Endodermal cell (in vitro differentiated cells): Measurements from ENCODE around the gene ZSWIM6. TPM values are rescaled to one million over a fixed set of nuclear protein-coding genes. Genes with fewer than 3 reads are reported as not detected.

ENCODE experiments used
- DNase-seq: peaks from one replicate; pipeline ENCODE4 v3.0.0-alpha.2; 2017
- H3K27ac ChIP-seq: 2 replicates; pipeline ENCODE4 v1.5.1; 2013; ENCODE audit warnings: mild to moderate bottlenecking, low read depth, low read length, moderate library complexity
- H3K27me3 ChIP-seq: 2 replicates; pipeline ENCODE4 v1.6.1; 2013; ENCODE audit warnings: mild to moderate bottlenecking, low read length, moderate library complexity; ENCODE audit not compliant: insufficient read depth, control insufficient read depth, poor library complexity, severe bottlenecking
- H3K36me3 ChIP-seq: 2 replicates; pipeline ENCODE4 v1.7.0; 2013; ENCODE audit warnings: mild to moderate bottlenecking, low read length, moderate library complexity; ENCODE audit not compliant: control insufficient read depth, insufficient read depth
- H3K4me1 ChIP-seq: one replicate; pipeline ENCODE4 v1.7.0; 2013; ENCODE audit warnings: low read length; ENCODE audit not compliant: control insufficient read depth, insufficient read depth
- H3K4me3 ChIP-seq: 2 replicates; pipeline ENCODE4 v1.5.1; 2013; ENCODE audit warnings: mild to moderate bottlenecking, low read length, moderate library complexity
- H3K9ac ChIP-seq: 2 replicates; pipeline ENCODE4 v1.6.1; 2013; ENCODE audit warnings: mild to moderate bottlenecking, low read length, moderate library complexity; ENCODE audit not compliant: poor library complexity, severe bottlenecking; ENCODE audit errors: extremely low read depth
- H3K9me3 ChIP-seq: 2 replicates; pipeline ENCODE4 v1.6.1; 2013; ENCODE audit warnings: mild to moderate bottlenecking, low read length, moderate library complexity; ENCODE audit not compliant: control insufficient read depth
- H3K27ac Mint-ChIP-seq: 2 replicates; pipeline ENCODE4 v1.8.0; 2020; ENCODE audit warnings: mixed read lengths
- H3K27me3 Mint-ChIP-seq: 2 replicates; pipeline ENCODE4 v1.8.0; 2021; ENCODE audit warnings: mild to moderate bottlenecking, mixed read lengths; ENCODE audit not compliant: insufficient read depth
- H3K36me3 Mint-ChIP-seq: 2 replicates; pipeline ENCODE4 v1.8.0; 2020; ENCODE audit warnings: low read depth, mixed read lengths
- H3K4me1 Mint-ChIP-seq: 2 replicates; pipeline ENCODE4 v1.8.0; 2020; ENCODE audit warnings: mixed read lengths
- H3K4me3 Mint-ChIP-seq: 2 replicates; pipeline ENCODE4 v1.8.0; 2020; ENCODE audit warnings: mild to moderate bottlenecking, moderate library complexity, mixed read lengths
- H3K9me3 Mint-ChIP-seq: 2 replicates; pipeline ENCODE4 v1.8.0; 2020; ENCODE audit warnings: mild to moderate bottlenecking, mixed read lengths
- WGBS, 2 experiments: methylation state at CpG; one replicate each; pipeline versions ENCODE4 v1.1.5 to v1.1.7; 2013; ENCODE audit warnings: missing lambda C conversion rate in 2 of 2, mixed read lengths in 1 of 2; ENCODE audit not compliant: insufficient coverage in 1 of 2, insufficient read length in 1 of 2; 5-methylcytosine and 5-hydroxymethylcytosine counted together
- total RNA-seq, 2 donors: library from RNA; stranded (reverse); fragmentation: NEBNext Ultra II Directional in 1 of 2; extraction: Animal tissue kit (Norgen Biotek cat#: 25700) in 1 of 2; gene quantifications; 2 replicates in 1 of 2; 3 replicates in 1 of 2; pipeline ENCODE4 v1.2.1, GENCODE V29; 2021
- TF ChIP-seq, protein P1 (sequence below): fragments of 200-600 bp; sonication (generic); conservative IDR thresholded peaks from 2 replicates; pipeline ENCODE4 v1.5.0; 2021; ENCODE audit warnings: antibody characterized with exemption, mild to moderate bottlenecking

ZSWIM6 gene
- total RNA-seq, 2 donors from 2014 or later = 18.1 to 18.8 TPM

DNA sequence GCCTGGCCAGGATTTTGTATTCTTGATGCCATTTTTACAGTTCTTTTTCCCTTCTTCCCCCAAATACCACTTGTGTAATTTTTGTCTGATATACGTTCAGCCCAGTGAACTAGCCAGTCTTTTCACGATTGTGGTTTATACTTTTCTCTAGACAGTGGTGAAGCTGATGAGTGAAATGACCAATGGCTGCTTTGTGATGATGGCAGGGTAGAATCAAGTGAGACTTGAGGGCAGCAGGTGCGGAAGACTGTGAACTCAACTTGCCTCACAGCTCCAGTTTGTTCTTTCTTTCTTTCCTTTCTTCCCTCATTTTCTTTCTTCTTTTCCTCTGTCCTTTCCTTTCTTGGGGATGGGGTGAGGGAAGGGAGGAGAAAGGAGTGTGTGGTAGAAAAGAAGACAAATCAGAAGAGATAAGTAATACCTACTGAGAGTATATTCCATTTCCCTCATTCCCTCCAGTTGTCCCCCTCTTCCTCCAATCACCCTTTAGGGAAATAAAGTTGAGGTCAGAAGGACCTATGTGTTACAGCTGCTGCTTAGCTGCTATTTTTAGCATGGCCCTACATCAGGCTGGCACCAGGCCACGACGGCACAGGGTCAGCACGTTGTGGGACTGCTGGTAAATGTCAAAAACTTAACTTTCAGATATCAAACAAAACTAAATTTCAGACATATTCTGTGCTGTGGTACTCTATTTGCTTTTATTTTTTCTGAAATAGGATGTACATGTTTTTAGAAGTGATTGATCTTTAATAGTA lies 12.3 kb downstream of the ZSWIM6 start:
- DNase-seq = no peak
- Histone ChIP-seq H3K4me1 (peaks cover 5% of the 10 kb centered on the region), H3K4me3 (no peak overlapping the region), H3K27ac (no peak overlapping the region), H3K9me3 (no peaks in the 10 kb centered on the region), H3K9ac (no peak overlapping the region), H3K36me3 (no peaks in the 10 kb centered on the region), H3K27me3 (no peaks in the 10 kb centered on the region)
- Mint-ChIP-seq H3K27ac (no peak overlapping the region), H3K36me3 (peaks cover 6% of the 10 kb centered on the region), H3K27me3 (no peaks in the 10 kb centered on the region), H3K4me1 (peaks cover 11% of the 10 kb centered on the region), H3K9me3 (peaks cover 3% of the 10 kb centered on the region), H3K4me3 (no peak overlapping the region)
- TF ChIP-seq, protein P1, sequence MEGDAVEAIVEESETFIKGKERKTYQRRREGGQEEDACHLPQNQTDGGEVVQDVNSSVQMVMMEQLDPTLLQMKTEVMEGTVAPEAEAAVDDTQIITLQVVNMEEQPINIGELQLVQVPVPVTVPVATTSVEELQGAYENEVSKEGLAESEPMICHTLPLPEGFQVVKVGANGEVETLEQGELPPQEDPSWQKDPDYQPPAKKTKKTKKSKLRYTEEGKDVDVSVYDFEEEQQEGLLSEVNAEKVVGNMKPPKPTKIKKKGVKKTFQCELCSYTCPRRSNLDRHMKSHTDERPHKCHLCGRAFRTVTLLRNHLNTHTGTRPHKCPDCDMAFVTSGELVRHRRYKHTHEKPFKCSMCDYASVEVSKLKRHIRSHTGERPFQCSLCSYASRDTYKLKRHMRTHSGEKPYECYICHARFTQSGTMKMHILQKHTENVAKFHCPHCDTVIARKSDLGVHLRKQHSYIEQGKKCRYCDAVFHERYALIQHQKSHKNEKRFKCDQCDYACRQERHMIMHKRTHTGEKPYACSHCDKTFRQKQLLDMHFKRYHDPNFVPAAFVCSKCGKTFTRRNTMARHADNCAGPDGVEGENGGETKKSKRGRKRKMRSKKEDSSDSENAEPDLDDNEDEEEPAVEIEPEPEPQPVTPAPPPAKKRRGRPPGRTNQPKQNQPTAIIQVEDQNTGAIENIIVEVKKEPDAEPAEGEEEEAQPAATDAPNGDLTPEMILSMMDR = no peak
- 93 to 100% methylated on average over 1 to 6 of the region's 6 CpGs for WGBS, 2 experiments

DNA sequence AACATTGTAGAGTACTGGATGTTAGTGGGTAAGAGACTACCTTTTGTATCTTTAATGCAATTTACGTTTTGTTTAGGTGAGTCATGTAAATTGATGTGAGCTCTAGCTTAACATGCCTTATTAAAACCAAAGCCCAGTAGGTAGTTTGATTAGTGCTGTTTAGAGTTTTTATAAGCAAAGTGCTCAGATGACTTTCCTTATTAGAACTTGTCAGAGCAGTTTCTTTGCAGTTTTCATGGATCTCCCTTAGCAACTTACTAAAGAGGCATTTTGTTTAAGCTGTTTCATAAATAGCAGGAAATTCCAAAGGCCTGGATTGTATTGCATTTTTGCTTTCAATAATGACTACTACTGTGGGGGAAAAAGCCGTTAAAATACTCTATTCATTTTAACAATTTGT lies 14.5 kb downstream of the ZSWIM6 start:
- Histone ChIP-seq H3K27ac (no peak overlapping the region), H3K36me3 (no peaks in the 10 kb centered on the region), H3K4me1 (peaks cover 3% of the 10 kb centered on the region), H3K4me3 (no peak overlapping the region), H3K9ac (no peak overlapping the region), H3K9me3 (no peaks in the 10 kb centered on the region), H3K27me3 (no peaks in the 10 kb centered on the region)
- no peak overlapping the region for H3K27ac Mint-ChIP-seq
- H3K9me3 Mint-ChIP-seq = peaks cover 3% of the 10 kb centered on the region
- no peaks in the 10 kb centered on the region for H3K27me3 Mint-ChIP-seq
- TF ChIP-seq, protein P1 = no peak
- DNase-seq = no peak
- H3K4me1 Mint-ChIP-seq = peaks cover 5% of the 10 kb centered on the region
- 83% methylated on average over 1 of the region's 2 CpGs; no CpG with 5 or more reads in 1 of the 2 experiments for WGBS, 2 experiments
- peaks cover 6% of the 10 kb centered on the region for H3K36me3 Mint-ChIP-seq
- no peak overlapping the region for H3K4me3 Mint-ChIP-seq

DNA sequence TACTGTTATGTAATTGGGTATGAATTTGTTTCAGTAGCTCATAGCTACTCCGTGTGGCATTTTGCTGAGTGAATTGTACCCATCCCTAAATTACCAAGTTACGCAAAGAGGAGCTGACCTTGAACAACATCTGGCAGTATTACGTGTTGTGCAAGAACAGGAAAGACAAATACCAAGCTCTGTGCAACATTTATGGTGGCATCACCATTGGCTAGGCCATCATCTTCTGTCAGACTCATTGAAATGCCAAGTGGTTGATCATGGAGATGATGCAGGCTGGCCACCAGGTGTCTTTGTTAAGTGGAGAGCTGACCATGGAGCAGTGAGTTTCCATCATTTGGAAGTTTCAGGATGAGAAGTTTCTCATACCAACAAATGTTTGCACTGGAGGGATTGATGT lies 15.0 kb downstream of the ZSWIM6 start:
- H3K36me3 Mint-ChIP-seq = peaks cover 6% of the 10 kb centered on the region
- H3K4me1 Mint-ChIP-seq = peaks cover 5% of the 10 kb centered on the region

More for the DNA sequence above, 15.0 kb downstream of the ZSWIM6 start:
- TF ChIP-seq, protein P1 = peak; percentile 55
- H3K27me3 Mint-ChIP-seq = no peaks in the 10 kb centered on the region
- 95 to 100% methylated on average over 2 to 3 of the region's 3 CpGs for WGBS, 2 experiments
- no peak overlapping the region for H3K9ac ChIP-seq
- H3K9me3 ChIP-seq = no peaks in the 10 kb centered on the region
- H3K9me3 Mint-ChIP-seq = peaks cover 3% of the 10 kb centered on the region
- no peak overlapping the region for H3K27ac ChIP-seq
- DNase-seq = no peak
- H3K4me3 ChIP-seq = no peak overlapping the region
- no peaks in the 10 kb centered on the region for H3K36me3 ChIP-seq
- H3K27ac Mint-ChIP-seq = no peak overlapping the region
- no peaks in the 10 kb centered on the region for H3K27me3 ChIP-seq
- peaks cover 3% of the 10 kb centered on the region for H3K4me1 ChIP-seq
- H3K4me3 Mint-ChIP-seq = no peak overlapping the region
